Neural crest cell (in vitro differentiated cells): ENCODE measurements around the gene SPATA25. TPM values are rescaled to one million over a fixed set of nuclear protein-coding genes. Genes with fewer than 3 reads are reported as not detected.
A peak's percentile ranks its signal among the peaks of the same experiment; 100 is the strongest.

Source experiments
- DNase-seq: peaks from one replicate; pipeline ENCODE4 v3.0.0; 2021; ENCODE audit warnings: low read depth, mixed read lengths, low spot score
- H3K27ac Mint-ChIP-seq: one replicate; pipeline ENCODE4 v1.8.0; 2021; ENCODE audit warnings: mild to moderate bottlenecking, mixed read lengths; ENCODE audit not compliant: unreplicated experiment
- H3K27me3 Mint-ChIP-seq: 2 replicates; pipeline ENCODE4 v1.8.0; 2021; ENCODE audit warnings: low read depth, mild to moderate bottlenecking, mixed read lengths
- H3K36me3 Mint-ChIP-seq: 2 replicates; pipeline ENCODE4 v1.8.0; 2021; ENCODE audit warnings: low read depth, mild to moderate bottlenecking, mixed read lengths
- H3K4me1 Mint-ChIP-seq: 2 replicates; pipeline ENCODE4 v1.8.0; 2021; ENCODE audit warnings: mixed read lengths
- H3K4me3 Mint-ChIP-seq: one replicate; pipeline ENCODE4 v1.8.0; 2021; ENCODE audit warnings: mild to moderate bottlenecking, mixed read lengths
- H3K9me3 Mint-ChIP-seq: 2 replicates; pipeline ENCODE4 v1.8.0; 2021; ENCODE audit warnings: mixed read lengths
- total RNA-seq: library from RNA; stranded (reverse); gene quantifications from 2 replicates; pipeline ENCODE4 v1.2.1, GENCODE V29; 2021
- TF ChIP-seq, protein P1 (sequence below): fragments of 200-600 bp; sonication (generic); conservative IDR thresholded peaks from 2 replicates; pipeline ENCODE4 v1.5.0; 2021; ENCODE audit warnings: antibody characterized with exemption, mild to moderate bottlenecking

SPATA25 gene
- total RNA-seq, 1 donor from 2014 or later = 2.2 TPM

DNA sequence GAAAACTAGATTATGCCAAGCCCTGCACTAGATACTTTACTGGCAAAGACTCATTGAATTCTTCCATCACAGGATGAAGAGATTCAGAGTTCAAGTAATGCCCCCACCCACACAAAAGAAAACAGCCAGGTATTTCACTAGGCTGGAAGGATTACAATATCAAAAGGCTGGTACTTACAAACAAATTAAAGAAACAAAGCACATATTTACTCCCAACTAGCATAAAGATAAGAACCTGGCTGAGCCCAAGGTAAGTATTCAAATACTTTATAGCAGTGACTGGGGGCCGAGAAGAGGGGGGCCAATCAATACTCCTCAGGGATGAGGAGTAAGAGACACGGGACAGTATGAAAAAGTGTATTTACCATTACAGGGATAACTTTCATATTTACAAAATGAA is 33.9 kb downstream of the SPATA25 start:
- Mint-ChIP-seq H3K27me3 (no peaks in the 10 kb centered on the region), H3K4me3 (peak overlapping the region; percentile 47), H3K4me1 (peaks cover 18% of the 10 kb centered on the region), H3K27ac (no peak overlapping the region), H3K9me3 (no peaks in the 10 kb centered on the region), H3K36me3 (no peaks in the 10 kb centered on the region)
- TF ChIP-seq, protein P1, sequence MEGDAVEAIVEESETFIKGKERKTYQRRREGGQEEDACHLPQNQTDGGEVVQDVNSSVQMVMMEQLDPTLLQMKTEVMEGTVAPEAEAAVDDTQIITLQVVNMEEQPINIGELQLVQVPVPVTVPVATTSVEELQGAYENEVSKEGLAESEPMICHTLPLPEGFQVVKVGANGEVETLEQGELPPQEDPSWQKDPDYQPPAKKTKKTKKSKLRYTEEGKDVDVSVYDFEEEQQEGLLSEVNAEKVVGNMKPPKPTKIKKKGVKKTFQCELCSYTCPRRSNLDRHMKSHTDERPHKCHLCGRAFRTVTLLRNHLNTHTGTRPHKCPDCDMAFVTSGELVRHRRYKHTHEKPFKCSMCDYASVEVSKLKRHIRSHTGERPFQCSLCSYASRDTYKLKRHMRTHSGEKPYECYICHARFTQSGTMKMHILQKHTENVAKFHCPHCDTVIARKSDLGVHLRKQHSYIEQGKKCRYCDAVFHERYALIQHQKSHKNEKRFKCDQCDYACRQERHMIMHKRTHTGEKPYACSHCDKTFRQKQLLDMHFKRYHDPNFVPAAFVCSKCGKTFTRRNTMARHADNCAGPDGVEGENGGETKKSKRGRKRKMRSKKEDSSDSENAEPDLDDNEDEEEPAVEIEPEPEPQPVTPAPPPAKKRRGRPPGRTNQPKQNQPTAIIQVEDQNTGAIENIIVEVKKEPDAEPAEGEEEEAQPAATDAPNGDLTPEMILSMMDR = no peak
- no peak for DNase-seq

DNA sequence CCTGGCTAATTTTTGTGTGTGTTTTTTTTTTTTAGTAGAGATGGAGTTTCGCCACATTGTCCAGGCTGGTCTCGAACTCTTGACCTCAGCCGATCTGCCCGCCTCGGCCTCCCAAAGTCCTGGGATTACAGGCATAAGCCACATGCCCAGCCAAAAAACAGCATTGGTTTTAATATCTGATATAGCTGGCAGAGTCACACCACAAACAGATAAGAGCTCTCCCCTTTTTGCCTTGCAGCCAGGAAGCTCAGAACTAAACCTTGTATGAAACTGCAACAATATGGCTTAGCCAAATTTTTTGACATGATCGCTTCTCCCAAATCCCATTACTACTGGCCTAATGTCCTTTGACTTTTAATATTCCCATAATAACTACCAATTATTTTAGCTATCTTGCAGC is 35.1 kb downstream of the SPATA25 start:
- no peak overlapping the region for H3K27ac Mint-ChIP-seq

DNA sequence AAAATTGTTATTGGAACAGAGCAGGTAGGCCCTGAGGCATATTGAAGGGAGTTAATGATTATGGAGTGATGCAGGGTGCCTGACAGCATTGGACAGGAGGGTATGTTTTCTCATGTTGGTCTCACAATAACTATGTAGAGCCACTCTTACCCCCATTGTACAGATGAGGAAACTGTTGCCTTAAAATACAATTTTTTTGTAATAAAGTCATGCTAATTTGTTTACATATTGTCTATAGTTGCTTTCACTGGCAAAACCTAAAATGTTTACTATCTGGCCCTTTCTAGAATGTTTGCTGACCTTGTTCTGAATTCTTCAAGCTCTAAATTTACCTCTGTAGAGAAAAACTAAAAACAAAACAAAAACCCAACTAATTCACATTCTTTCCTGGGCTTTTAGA is 35.9 kb downstream of the SPATA25 start:
- Mint-ChIP-seq H3K27me3 (no peaks in the 10 kb centered on the region), H3K4me3 (no peak overlapping the region), H3K4me1 (peaks cover 2% of the 10 kb centered on the region), H3K36me3 (no peaks in the 10 kb centered on the region), H3K9me3 (no peaks in the 10 kb centered on the region), H3K27ac (no peak overlapping the region)
- no peak for DNase-seq
- TF ChIP-seq, protein P1 = no peak

More for the DNA sequence above, 35.1 kb downstream of the SPATA25 start:
- no peak for DNase-seq
- H3K36me3 Mint-ChIP-seq = no peaks in the 10 kb centered on the region
- no peak overlapping the region for H3K4me3 Mint-ChIP-seq
- no peaks in the 10 kb centered on the region for H3K9me3 Mint-ChIP-seq
- TF ChIP-seq, protein P1 = no peak
- H3K4me1 Mint-ChIP-seq = peaks cover 7% of the 10 kb centered on the region
- H3K27me3 Mint-ChIP-seq = no peaks in the 10 kb centered on the region

DNA sequence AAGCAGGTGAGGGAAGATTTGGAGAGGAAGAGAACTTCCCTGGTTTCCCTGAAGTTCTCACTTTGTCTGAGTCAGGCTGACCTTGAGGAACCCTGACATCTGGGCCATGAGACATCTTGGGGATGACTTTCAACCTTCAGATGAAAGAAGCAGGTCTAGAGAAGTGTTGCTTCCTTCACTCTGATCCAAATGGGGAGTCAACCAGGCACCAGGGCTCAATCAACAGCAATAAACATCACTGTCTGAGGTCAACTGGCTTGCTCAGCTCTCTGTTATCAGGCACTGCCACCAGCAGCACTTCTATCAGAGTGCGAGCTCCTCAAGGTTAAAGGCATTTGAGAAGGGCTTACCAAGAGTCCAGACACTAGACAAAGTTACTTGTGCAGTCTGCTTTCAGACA is 36.5 kb downstream of the SPATA25 start:
- H3K36me3 Mint-ChIP-seq = no peaks in the 10 kb centered on the region
- no peaks in the 10 kb centered on the region for H3K9me3 Mint-ChIP-seq
- no peaks in the 10 kb centered on the region for H3K4me1 Mint-ChIP-seq
- H3K27me3 Mint-ChIP-seq = no peaks in the 10 kb centered on the region
- no peak for DNase-seq
- TF ChIP-seq, protein P1 = no peak
- no peak overlapping the region for H3K27ac Mint-ChIP-seq
- no peak overlapping the region for H3K4me3 Mint-ChIP-seq

DNA sequence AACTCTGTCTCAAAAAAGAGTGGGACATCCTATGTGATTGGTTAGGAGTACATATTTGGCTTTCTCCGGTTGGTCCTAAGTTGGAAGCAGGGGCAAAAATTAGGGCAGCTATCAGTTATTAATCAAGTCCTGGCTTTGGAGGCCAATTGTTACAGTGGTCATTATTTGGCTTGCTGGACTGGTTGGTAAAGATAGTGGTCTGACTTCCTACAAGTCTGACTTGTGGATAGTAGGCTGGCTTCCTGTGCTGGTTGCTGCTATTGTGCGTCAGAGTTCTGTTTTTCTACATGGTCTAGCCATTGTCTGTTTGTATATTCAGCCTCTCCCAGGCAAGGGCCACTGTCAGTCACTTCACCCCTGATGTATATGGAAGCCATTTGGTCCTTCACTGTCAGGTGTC is 37.2 kb downstream of the SPATA25 start:
- DNase-seq = no peak
- Mint-ChIP-seq H3K36me3 (no peaks in the 10 kb centered on the region), H3K4me3 (no peak overlapping the region), H3K27ac (no peak overlapping the region), H3K27me3 (no peaks in the 10 kb centered on the region), H3K9me3 (no peaks in the 10 kb centered on the region), H3K4me1 (no peaks in the 10 kb centered on the region)
- TF ChIP-seq, protein P1 = no peak
